Measurements from ENCODE around the gene NBAS.
"Not testable (repeated sequence)": the region's sequence is repeated elsewhere in the genome, so short reads cannot be mapped to it uniquely, and the experiment has no call there.

Gene NBAS

GRCh38 chr2:15538792-15539191, 22.3 kb downstream of the NBAS start:
- no peak for DNase-seq (ENCODE audit: low read depth, low spot score)
- H3K27ac ChIP-seq, result no peak overlapping the region

- DNase-seq (ENCODE audit: low read depth, low spot score), result no peak
- H3K27ac ChIP-seq, result no peak overlapping the region
These were observed 27.2 kb downstream of the NBAS start for GRCh38 chr2:15533860-15534480.

GRCh38 chr2:15532996-15533395, 28.1 kb downstream of the NBAS start:
- DNase-seq (ENCODE audit: low read depth, low spot score), result no peak
- no peak overlapping the region for H3K27ac ChIP-seq

- no peak for DNase-seq (ENCODE audit: low read depth, low spot score)
These were observed 29.9 kb downstream of the NBAS start for GRCh38 chr2:15531095-15531854.

GRCh38 chr2:15527074-15527739, 33.9 kb downstream of the NBAS start:
- DNase-seq (ENCODE audit: low read depth, low spot score), result no peak
- H3K27ac ChIP-seq, result no peak overlapping the region

More at GRCh38 chr2:15531095-15531854, 29.9 kb downstream of the NBAS start:
- H3K27ac ChIP-seq, result no peak overlapping the region

GRCh38 chr2:15521641-15522181, 39.4 kb downstream of the NBAS start:
- DNase-seq (ENCODE audit: low read depth, low spot score), result no peak
- H3K27ac ChIP-seq, result no peak overlapping the region

GRCh38 chr2:15520346-15520745, 40.8 kb downstream of the NBAS start:
- no peak overlapping the region for H3K27ac ChIP-seq
- DNase-seq (ENCODE audit: low read depth, low spot score), result no peak

- DNase-seq (ENCODE audit: low read depth, low spot score); H3K27ac ChIP-seq: not testable (repeated sequence)
These were observed 42.4 kb downstream of the NBAS start for GRCh38 chr2:15518759-15519158.

GRCh38 chr2:15517793-15518192, 43.3 kb downstream of the NBAS start:
- no peak for DNase-seq (ENCODE audit: low read depth, low spot score)
- no peak overlapping the region for H3K27ac ChIP-seq

GRCh38 chr2:15511686-15512085, 49.4 kb downstream of the NBAS start:
- H3K27ac ChIP-seq, result no peak overlapping the region
- no peak for DNase-seq (ENCODE audit: low read depth, low spot score)

- no peak for DNase-seq (ENCODE audit: low read depth, low spot score)
- no peak overlapping the region for H3K27ac ChIP-seq
These were observed 50.6 kb downstream of the NBAS start for GRCh38 chr2:15510552-15510951.

GRCh38 chr2:15510131-15510530, 51.0 kb downstream of the NBAS start:
- no peak for DNase-seq (ENCODE audit: low read depth, low spot score)
- no peak overlapping the region for H3K27ac ChIP-seq

GRCh38 chr2:15507697-15508096, 53.4 kb downstream of the NBAS start:
- no peak overlapping the region for H3K27ac ChIP-seq
- DNase-seq (ENCODE audit: low read depth, low spot score), result no peak

- H3K27ac ChIP-seq, result peak overlapping the region; percentile 29
- no peak for DNase-seq (ENCODE audit: low read depth, low spot score)
These were observed 54.1 kb downstream of the NBAS start for GRCh38 chr2:15507061-15507460.

GRCh38 chr2:15506229-15506819, 54.8 kb downstream of the NBAS start:
- DNase-seq (ENCODE audit: low read depth, low spot score), result no peak

GRCh38 chr2:15504882-15505663, 56.1 kb downstream of the NBAS start:
- DNase-seq (ENCODE audit: low read depth, low spot score), result no peak
- no peak overlapping the region for H3K27ac ChIP-seq

More at GRCh38 chr2:15506229-15506819, 54.8 kb downstream of the NBAS start:
- peak overlapping the region; percentile 29 for H3K27ac ChIP-seq

- H3K27ac ChIP-seq; DNase-seq (ENCODE audit: low read depth, low spot score): not testable (repeated sequence)
These were observed 61.9 kb downstream of the NBAS start for GRCh38 chr2:15499251-15499650.

- H3K27ac ChIP-seq, result no peak overlapping the region
- no peak for DNase-seq (ENCODE audit: low read depth, low spot score)
These were observed 62.6 kb downstream of the NBAS start for GRCh38 chr2:15498554-15498953.

GRCh38 chr2:15494877-15495276, 66.3 kb downstream of the NBAS start:
- no peak for DNase-seq (ENCODE audit: low read depth, low spot score)
- H3K27ac ChIP-seq, result no peak overlapping the region

- DNase-seq (ENCODE audit: low read depth, low spot score), result no peak
These were observed 68.3 kb downstream of the NBAS start for GRCh38 chr2:15492773-15493325.

More at GRCh38 chr2:15492773-15493325, 68.3 kb downstream of the NBAS start:
- no peak overlapping the region for H3K27ac ChIP-seq
